GM20000 (cell line): Measurements from ENCODE around the gene CEMP1.
A peak's percentile ranks its signal among the peaks of the same experiment; 100 is the strongest.

Experiments used
- DNase-seq: peaks from one replicate; pipeline ENCODE4 v3.0.0; 2012; ENCODE audit warnings: low spot score
- CTCF ChIP-seq: IDR thresholded peaks from 2 replicates; pipeline ENCODE4 v1.5.1; 2012; ENCODE audit warnings: mild to moderate bottlenecking, control low read depth; ENCODE audit errors: extremely low read depth, missing control alignments

Gene CEMP1

DNA sequence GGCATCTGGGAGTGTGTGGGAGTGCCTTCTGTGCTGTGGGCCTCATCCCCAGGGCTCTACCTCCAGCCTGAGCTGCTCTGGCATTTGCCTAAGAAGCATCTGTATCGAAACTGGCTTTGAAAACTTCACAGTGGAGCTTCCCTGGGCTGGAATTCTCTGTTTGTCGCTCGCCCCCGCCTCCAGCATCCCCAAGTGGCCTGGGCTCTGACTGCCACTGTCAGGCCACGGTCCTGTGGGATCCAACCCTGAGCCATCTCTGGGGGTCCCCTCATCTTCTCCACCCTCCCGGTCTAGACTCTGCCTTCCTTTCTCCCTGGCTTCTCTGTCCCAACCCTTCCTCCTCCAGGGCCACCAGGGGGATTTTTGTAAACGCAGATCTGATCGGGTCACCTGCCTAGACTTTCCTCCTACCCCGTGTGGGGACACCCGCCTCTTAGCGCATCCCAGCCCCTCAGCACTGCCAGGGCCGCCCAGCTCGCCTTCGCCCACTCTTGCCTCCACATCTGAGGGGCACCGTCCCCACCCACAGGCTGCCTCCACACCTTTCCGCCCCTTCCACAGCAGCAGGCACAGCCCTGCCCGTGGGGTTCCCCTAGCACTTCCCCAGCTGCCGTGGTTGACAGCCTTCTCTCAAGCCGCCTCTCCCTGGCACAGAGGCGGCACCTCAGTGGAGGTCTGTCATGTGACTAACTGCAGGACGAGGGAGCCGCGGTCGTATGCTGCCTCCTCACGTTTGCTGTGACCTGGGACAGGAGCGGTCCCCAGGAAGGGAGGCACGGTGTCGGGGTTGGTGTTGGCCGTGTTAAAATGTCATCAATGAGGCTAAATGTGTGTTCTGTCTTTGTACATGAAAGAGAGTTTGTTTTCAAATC, 44.3 kb downstream of the CEMP1 start:
- peak; percentile 85 for DNase-seq
- peak; percentile 40 for TF ChIP-seq CTCF

- TF ChIP-seq CTCF: no peak
- no peak for DNase-seq
These were observed 45.2 kb downstream of the CEMP1 start for GRCh38 chr16:2485811-2486507.

DNA sequence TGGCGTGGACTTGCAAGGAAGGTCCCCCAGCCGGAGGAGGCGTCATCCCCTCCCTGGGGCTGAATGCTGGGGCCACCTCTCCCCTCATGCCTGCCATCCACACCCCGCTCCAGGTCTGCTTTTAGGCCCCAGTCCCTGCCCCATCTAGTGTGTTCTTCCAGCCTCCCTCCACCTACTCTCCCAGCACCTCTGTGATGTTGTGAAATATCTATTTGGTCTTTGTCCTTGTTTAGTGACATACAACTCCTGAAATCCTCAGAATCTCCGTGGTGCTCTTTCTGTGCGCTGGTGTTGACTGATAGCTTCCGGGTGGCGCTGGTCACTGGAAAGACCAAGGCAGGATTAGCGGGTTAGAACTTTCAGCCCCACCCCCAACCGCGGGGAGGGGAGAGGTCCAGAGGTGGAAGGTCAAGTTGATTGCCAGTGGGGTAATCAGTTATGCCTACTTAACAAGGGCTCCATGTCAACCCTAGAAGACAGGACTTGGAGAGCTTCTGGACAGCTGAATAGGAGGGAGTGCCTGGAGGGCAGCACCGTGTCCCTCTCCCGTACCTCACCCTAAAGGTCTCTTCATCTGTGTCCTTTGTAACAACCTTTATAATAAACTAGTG, 46.2 kb downstream of the CEMP1 start:
- no peak for TF ChIP-seq CTCF
- no peak for DNase-seq

GRCh38 chr16:2483939-2484897, 47.0 kb downstream of the CEMP1 start:
- no peak for TF ChIP-seq CTCF
- DNase-seq: no peak

DNA sequence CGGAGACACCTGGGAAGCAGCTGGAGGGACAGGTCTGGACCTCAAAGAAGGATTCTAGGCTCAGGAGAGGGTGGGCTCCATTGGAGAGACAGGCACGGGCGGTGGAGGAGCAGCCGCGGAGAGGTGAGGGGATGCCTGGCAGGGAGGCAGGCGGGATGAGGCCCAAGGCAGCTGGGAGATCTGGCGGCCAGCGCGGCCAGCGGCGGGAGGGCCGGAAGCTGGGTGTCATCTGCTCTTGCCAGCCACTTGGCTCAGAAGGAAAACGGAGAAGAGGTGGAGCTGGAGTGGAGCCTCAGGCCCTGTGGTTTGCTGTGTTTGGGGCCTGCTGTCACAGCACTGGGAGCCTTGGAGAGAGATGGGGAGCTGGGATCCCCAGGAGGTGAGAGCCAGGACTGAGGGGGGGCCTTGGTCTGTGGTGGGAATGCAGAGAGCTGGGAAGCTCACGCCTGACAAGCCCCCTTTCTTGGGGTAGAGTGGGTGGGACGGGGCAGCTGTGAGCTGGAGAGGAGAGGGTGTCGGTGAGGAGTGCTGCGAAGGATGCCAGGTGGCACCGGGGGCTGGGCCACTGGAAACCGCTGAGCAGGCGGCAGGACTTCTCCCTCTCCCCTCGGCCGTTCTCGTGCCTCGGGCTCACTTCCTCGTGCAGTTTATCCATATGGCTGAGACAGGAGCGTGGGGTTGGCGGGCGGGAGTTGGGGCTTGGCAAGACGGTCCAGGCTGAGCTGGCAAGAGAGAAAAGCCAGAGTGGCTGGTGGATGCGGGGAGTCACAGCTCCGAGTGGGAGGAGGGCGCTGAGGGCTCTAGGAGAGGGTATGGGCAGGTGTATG, 48.3 kb downstream of the CEMP1 start:
- TF ChIP-seq CTCF: no peak
- DNase-seq: no peak

DNA sequence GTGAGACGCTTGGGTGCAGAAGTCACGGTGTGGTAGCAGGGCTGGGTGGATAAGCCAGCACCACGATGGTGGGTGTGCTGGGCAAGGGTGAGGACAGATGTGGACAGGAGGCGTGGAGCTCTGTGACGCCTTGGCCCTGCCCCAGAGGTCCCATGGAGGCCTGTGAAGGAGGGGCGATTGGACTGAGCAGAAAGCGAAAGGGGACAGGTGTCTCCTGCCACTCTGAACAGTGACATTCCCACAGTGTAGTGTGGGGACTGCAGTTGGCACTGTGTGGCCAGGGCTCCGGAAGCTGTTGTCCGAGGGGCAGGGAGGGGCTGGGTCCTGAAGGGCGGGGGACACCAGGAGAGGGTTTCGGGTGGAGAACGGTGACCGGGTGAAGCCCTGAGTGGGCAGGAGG, 49.0 kb downstream of the CEMP1 start:
- DNase-seq: no peak
- no peak for TF ChIP-seq CTCF
